ENCODE results near the gene TMC2. TPM values are rescaled to one million over a fixed set of nuclear protein-coding genes. Genes with fewer than 3 reads are reported as not detected.

TMC2 gene
- total RNA-seq, 1 donor from 2014 or later, result not detected

- DNase-seq, result no peak
- Mint-ChIP-seq H3K4me1 (ENCODE audit: low read depth, unreplicated experiment) (peaks cover 5% of the 10 kb centered on the region), H3K27me3 (ENCODE audit: unreplicated experiment) (peaks cover 12% of the 10 kb centered on the region), H3K36me3 (ENCODE audit: unreplicated experiment) (peaks cover 3% of the 10 kb centered on the region), H3K27ac (ENCODE audit: unreplicated experiment) (peak overlapping the region; percentile 76), H3K9me3 (ENCODE audit: unreplicated experiment) (peaks cover 2% of the 10 kb centered on the region), H3K4me3 (ENCODE audit: unreplicated experiment) (peak overlapping the region; percentile 90)
- no peak for TF ChIP-seq CTCF (IDR thresholded peaks at IDR 0.05; ENCODE audit: partially characterized antibody, unreplicated experiment)
Measured at GRCh38 chr20:2653556-2654383, 117.4 kb downstream of the TMC2 start.

DNA sequence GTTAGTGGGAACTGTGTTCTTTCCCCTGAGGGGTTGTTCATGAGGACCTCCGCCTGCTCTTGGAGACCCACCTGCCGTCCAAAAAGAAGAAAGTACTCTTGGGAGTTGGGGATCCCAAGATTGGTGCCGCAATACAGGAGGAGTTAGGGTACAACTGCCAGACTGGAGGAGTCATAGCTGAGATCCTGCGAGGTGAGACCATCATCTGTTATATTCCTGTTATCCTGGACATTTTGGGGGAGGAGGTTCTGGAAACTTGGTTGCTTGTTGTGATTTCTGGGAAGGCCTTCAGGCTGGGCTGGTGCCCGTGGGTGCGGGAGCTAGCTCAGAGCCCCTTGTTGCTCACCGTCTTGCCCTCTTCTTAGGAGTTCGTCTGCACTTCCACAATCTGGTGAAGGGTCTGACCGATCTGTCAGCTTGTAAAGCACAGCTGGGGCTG is 118.0 kb downstream of the TMC2 start:
- DNase-seq, result no peak
- Mint-ChIP-seq H3K4me1 (ENCODE audit: low read depth, unreplicated experiment) (peaks cover 5% of the 10 kb centered on the region), H3K36me3 (ENCODE audit: unreplicated experiment) (peaks cover 4% of the 10 kb centered on the region), H3K27ac (ENCODE audit: unreplicated experiment) (peak overlapping the region; percentile 28), H3K9me3 (ENCODE audit: unreplicated experiment) (peaks cover 5% of the 10 kb centered on the region), H3K4me3 (ENCODE audit: unreplicated experiment) (peak overlapping the region; percentile 90), H3K27me3 (ENCODE audit: unreplicated experiment) (peaks cover 13% of the 10 kb centered on the region)
- TF ChIP-seq CTCF (IDR thresholded peaks at IDR 0.05; ENCODE audit: partially characterized antibody, unreplicated experiment), result no peak

DNA sequence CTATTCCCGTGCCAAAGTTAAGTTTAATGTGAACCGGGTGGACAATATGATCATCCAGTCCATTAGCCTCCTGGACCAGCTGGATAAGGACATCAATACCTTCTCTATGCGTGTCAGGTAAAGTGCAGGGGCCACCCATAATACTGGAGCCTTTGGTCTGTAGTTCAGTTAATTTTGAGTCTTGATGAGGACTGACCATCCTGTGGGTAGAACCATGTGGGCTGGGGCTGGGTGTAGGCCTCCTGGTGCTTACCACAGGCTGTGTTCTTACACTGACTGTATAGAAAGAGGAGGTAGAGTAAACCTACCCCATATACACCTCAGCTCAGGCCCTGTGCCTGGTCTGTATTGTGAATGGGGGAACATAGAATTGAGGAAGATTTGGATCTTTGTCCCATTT is 118.5 kb downstream of the TMC2 start:
- H3K27me3 Mint-ChIP-seq (ENCODE audit: unreplicated experiment), result peaks cover 13% of the 10 kb centered on the region
- H3K27ac Mint-ChIP-seq (ENCODE audit: unreplicated experiment), result peak overlapping the region; percentile 28
- peaks cover 4% of the 10 kb centered on the region for H3K36me3 Mint-ChIP-seq (ENCODE audit: unreplicated experiment)
- peaks cover 5% of the 10 kb centered on the region for H3K4me1 Mint-ChIP-seq (ENCODE audit: low read depth, unreplicated experiment)
- H3K4me3 Mint-ChIP-seq (ENCODE audit: unreplicated experiment), result peak overlapping the region; percentile 90
- TF ChIP-seq CTCF (IDR thresholded peaks at IDR 0.05; ENCODE audit: partially characterized antibody, unreplicated experiment), result no peak
- peaks cover 5% of the 10 kb centered on the region for H3K9me3 Mint-ChIP-seq (ENCODE audit: unreplicated experiment)
- DNase-seq, result no peak

- TF ChIP-seq CTCF (IDR thresholded peaks at IDR 0.05; ENCODE audit: partially characterized antibody, unreplicated experiment), result no peak
- Mint-ChIP-seq H3K36me3 (ENCODE audit: unreplicated experiment) (peaks cover 4% of the 10 kb centered on the region), H3K4me1 (ENCODE audit: low read depth, unreplicated experiment) (peaks cover 5% of the 10 kb centered on the region), H3K4me3 (ENCODE audit: unreplicated experiment) (no peak overlapping the region), H3K9me3 (ENCODE audit: unreplicated experiment) (peaks cover 5% of the 10 kb centered on the region), H3K27me3 (ENCODE audit: unreplicated experiment) (peaks cover 13% of the 10 kb centered on the region), H3K27ac (ENCODE audit: unreplicated experiment) (no peak overlapping the region)
- no peak for DNase-seq
Measured at GRCh38 chr20:2655331-2656116, 119.2 kb downstream of the TMC2 start.
